Stimulated activated CD8-positive, alpha-beta memory T cell treated with anti-CD3 and anti-CD28 coated beads, Interleukin-12 subunit alpha, Interleukin-12 subunit beta, amount 100 ng/mL, for 1 hour (primary cell): Measurements from ENCODE around the gene DUOXA2.
"Not testable (repeated sequence)": the region's sequence is repeated elsewhere in the genome, so short reads cannot be mapped to it uniquely, and the experiment has no call there.

Experiments
- DNase-seq: peaks from one replicate; pipeline ENCODE4 v3.0.0-alpha.2; 2020; ENCODE audit warnings: low read depth

DUOXA2 gene

GRCh38 chr15:45095661-45096060, 18.5 kb upstream of the DUOXA2 start:
- no peak for DNase-seq

GRCh38 chr15:45097466-45097865, 16.7 kb upstream of the DUOXA2 start:
- DNase-seq, result no peak

- DNase-seq, result no peak
These were observed 14.5 kb upstream of the DUOXA2 start for GRCh38 chr15:45099549-45100165.

- no peak for DNase-seq
These were observed 13.1 kb upstream of the DUOXA2 start for GRCh38 chr15:45100884-45101625.

- DNase-seq, result no peak
These were observed 12.4 kb upstream of the DUOXA2 start for GRCh38 chr15:45101749-45102148.

GRCh38 chr15:45102226-45102625, 11.9 kb upstream of the DUOXA2 start:
- DNase-seq, result no peak

DNA sequence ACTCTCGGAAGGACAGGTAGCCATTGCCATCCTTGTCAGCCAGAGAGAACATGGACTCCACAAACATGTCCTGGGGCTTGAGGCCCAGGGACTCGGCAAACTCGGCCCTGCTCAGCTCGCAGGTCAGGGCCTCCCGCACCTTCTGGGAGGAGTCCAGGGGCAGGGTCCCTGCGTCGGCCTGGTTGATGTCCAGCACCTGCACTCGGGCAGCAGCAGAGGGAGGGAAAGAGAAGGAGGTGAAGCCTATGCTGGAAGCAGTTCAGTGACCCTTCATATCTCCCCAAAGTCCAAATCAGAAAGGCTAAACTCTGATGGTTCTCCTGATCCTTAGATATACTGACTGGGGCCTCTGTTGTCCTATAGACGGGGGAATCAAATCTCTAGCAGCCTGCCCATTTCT, 10.0 kb upstream of the DUOXA2 start:
- not testable (repeated sequence) for DNase-seq

GRCh38 chr15:45105586-45105985, 8.5 kb upstream of the DUOXA2 start:
- no peak for DNase-seq

DNA sequence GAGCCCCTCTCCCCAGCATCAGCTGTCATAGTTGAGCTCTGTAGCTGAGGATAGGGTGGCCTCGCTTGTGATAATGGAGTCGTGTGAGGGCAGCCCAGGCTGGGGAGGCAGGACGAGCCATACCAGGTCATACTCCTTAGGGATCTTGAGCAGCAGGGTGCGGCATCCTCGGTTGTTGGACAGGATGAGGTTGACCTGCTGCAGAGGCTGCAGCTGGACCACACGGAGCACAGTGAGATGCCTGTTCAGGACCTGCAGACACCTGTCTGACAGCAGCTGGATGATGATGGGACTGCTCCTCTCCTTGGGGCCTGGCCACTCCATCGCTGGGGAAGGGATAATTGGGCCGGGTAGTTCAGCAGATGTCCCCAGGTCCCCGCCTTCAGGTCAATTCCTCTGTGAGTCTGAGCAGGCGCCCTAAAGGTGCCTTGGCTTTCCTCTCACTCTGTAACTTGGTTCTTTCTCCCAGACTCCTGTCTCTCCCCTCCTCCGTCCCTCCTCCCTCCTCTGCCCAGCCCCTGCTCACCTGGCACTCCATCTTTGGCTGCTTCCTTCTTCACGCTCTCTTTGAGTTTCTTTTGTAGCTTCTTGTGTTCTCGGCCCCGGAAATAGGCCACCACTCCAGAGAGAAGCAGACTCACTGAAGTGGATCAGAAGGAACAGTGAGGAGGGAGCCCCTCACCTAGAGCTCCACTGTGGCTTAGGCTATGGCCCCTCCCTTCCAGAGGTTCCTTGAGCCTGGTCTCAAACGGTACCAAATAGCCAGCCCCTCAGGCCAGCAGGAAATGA, 7.9 kb upstream of the DUOXA2 start:
- DNase-seq, result no peak

- no peak for DNase-seq
These were observed 6.0 kb upstream of the DUOXA2 start for GRCh38 chr15:45107941-45108630.

- DNase-seq, result no peak
These were observed 3.8 kb upstream of the DUOXA2 start for GRCh38 chr15:45110256-45110820.

DNA sequence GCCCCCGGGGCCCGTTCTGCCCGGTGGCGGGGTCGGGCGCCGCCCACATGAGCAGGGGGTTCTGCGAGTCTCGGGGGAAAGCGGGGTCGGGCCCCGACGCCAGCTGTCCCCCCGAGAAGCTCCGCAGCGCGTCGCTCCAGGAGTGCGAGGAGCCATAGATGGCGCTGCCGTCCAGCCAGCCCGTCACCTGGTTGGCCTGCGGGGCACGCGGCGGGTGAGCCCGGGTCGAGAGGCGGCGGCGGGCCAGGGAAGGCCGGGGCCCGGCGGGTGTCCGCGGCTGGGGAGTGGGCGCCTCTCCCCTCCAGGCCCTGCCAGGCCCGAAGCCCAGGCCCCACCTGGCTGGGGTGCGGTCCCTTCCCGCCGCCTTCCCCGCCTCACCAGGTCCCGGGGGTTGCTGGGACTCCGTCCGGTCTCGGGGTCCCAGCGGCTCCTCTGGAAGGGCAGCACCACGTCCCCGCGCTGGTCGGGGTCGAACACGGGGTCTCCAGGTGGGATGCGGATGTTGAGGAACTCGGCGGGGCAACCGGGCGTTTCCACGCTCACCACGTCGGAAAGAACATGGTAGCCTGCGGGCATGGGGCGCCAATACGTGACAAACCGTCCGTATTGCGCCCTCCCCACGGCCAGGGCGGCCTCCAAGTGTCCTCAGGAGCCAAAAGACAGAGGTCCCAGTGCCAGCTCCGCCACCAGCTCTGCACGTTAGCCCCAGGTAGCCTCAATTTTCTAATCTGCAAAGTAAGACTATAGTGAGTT, 2.6 kb upstream of the DUOXA2 start:
- DNase-seq, result no peak

DNA sequence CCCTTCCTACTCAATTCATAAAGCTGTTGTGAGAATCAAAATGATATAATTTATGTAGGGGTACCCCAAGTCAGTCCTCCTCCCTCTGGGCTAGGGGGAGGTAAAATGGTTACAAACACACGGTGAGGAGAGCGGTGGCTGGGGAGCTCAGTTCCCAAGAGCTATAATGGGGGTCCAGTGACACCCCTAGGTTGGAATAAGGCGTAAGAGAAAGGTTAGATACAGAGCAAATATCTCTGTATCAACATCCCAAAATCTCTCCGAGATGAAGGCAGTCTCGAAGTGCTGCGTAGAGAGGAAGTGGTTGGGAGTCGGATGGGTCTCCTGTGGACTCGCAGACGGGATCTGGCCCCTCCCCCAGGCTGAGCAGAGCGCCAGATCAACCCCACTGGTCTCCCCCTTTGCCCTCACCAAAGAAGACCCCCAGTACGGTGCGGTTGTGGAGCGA, 2.0 kb upstream of the DUOXA2 start:
- no peak for DNase-seq

GRCh38 chr15:45112591-45113379, 1.3 kb upstream of the DUOXA2 start:
- DNase-seq, result no peak

GRCh38 chr15:45113380-45113990, 641 bp upstream of the DUOXA2 start:
- DNase-seq, result no peak

- no peak for DNase-seq
These were observed 592 bp downstream of the DUOXA2 start for GRCh38 chr15:45114751-45115085.

- no peak for DNase-seq
These were observed 1.2 kb downstream of the DUOXA2 start for GRCh38 chr15:45115312-45115820.

DNA sequence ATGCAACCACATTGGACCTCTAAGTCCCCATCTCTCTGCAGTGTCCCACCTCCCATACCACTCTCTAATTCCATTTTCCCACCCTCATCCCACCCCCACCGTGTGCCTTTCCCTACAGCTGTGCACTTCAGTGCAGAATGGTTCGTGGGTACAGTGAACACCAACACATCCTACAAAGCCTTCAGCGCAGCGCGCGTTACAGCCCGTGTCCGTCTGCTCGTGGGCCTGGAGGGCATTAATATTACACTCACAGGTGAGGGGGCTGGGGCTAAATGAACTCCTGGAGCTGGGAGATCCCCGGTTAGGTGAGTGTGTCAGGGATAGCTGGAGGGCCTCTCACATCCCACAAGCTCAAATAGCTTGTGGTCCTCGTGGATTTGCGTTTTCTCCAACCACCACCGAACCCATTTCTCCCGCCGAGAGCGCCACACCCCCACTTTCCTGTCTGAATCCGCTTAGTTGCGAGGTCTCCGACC, 1.9 kb downstream of the DUOXA2 start:
- DNase-seq, result no peak

DNA sequence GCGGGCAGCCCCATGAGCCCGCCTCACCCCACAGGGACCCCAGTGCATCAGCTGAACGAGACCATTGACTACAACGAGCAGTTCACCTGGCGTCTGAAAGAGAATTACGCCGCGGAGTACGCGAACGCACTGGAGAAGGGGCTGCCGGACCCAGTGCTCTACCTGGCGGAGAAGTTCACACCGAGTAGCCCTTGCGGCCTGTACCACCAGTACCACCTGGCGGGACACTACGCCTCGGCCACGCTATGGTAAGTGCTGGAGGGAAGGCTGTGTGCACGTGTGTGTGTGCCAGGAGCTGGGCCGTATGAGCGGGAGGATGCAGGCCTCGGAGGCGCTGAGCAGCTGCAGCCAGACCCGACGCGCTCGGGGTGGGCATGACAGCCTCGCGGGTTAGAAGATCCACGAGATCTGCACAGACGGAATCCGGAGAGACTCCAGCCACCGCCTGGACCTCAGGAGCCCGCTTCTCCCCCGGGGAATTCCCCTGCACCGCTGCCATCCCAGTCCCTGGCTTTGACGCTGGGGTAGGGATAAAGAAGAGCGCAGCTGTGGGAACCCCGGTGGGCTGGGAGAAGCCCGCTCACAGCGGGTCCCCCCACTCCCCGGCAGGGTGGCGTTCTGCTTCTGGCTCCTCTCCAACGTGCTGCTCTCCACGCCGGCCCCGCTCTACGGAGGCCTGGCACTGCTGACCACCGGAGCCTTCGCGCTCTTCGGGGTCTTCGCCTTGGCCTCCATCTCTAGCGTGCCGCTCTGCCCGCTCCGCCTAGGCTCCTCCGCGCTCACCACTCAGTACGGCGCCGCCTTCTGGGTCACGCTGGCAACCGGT, 2.6 kb downstream of the DUOXA2 start:
- no peak for DNase-seq
